ENCODE data around the gene PRICKLE4. TPM values are rescaled to one million over a fixed set of nuclear protein-coding genes. Genes with fewer than 3 reads are reported as not detected.

The PRICKLE4 gene
- total RNA-seq, 1 donor from 2014 or later, result not detected

DNA sequence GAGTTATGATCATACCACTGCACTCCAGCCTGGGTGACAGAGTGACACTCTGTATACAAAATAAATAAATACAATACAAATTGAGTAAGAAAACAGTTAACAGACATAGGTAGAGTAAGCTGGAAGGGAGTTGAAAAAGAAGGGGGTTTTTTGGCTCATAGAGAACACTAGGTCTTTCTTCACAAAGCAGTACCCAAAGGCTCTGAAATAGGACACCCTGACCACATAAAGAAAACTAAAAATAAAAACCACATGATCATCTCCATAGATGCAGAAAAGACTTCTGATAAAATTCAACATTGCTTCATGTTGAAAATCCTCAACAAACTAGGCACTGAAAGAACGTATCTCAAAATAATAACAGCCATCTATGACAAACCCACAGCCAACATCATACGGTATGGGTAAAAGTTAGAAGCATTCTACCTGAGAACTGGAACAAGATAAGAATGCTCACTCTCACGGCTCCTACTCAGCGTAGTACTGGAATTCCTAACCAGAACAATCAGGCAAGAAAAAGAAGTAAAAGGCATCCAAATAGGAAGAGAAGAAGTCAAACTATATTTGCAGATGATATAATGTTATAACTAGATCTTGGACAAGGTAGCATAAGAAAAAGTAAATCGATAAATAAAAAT is 55.6 kb downstream of the PRICKLE4 start:
- Mint-ChIP-seq H3K27me3 (ENCODE audit: insufficient read depth, low read depth) (no peaks in the 10 kb centered on the region), H3K4me3 (no peak overlapping the region), H3K4me1 (no peaks in the 10 kb centered on the region)

DNA sequence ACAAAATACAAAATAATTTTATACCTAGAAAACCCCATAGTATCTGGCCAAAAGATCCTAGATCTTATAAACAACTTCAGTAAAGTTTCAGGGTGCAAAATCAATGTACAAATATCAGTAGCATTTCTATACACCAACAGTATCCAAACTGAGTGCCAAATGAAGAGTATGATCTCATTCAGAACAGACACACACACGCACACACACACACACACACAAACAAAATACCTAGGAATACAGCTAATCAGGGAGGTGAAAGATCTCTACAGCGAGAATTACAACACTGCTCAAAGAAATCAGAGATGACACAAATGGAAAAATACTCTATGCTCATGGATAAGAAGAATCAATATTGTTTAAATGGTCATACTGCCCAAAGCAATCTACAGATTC is 56.1 kb downstream of the PRICKLE4 start:
- peaks cover 70% of the 10 kb centered on the region for H3K79me2 ChIP-seq (ENCODE audit: low read depth)
- H3K27me3 ChIP-seq, result no peaks in the 10 kb centered on the region
- no peaks in the 10 kb centered on the region for H3K4me1 Mint-ChIP-seq
- H3F3A ChIP-seq (ENCODE audit: low read depth), result no peaks in the 10 kb centered on the region
- no peak overlapping the region for H3K4me3 ChIP-seq
- H3K9ac ChIP-seq, result no peak overlapping the region
- H3K4me2 ChIP-seq, result no peak overlapping the region
- DNase-seq (ENCODE audit: low spot score), result no peak
- H3K27me3 Mint-ChIP-seq (ENCODE audit: insufficient read depth, low read depth), result no peaks in the 10 kb centered on the region
- H4K20me1 ChIP-seq (ENCODE audit: low read depth), result peaks cover 17% of the 10 kb centered on the region
- no peak overlapping the region for H3K4me3 Mint-ChIP-seq
- H3K27ac ChIP-seq, result peak overlapping the region; percentile 43
- no peak overlapping the region for H2AFZ ChIP-seq (replicated peaks)
- H3K4me1 ChIP-seq, result no peaks in the 10 kb centered on the region
- TF ChIP-seq EZH2phosphoT487 (IDR thresholded peaks at IDR 0.05), result no peak
- TF ChIP-seq, protein P1, sequence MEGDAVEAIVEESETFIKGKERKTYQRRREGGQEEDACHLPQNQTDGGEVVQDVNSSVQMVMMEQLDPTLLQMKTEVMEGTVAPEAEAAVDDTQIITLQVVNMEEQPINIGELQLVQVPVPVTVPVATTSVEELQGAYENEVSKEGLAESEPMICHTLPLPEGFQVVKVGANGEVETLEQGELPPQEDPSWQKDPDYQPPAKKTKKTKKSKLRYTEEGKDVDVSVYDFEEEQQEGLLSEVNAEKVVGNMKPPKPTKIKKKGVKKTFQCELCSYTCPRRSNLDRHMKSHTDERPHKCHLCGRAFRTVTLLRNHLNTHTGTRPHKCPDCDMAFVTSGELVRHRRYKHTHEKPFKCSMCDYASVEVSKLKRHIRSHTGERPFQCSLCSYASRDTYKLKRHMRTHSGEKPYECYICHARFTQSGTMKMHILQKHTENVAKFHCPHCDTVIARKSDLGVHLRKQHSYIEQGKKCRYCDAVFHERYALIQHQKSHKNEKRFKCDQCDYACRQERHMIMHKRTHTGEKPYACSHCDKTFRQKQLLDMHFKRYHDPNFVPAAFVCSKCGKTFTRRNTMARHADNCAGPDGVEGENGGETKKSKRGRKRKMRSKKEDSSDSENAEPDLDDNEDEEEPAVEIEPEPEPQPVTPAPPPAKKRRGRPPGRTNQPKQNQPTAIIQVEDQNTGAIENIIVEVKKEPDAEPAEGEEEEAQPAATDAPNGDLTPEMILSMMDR (IDR thresholded peaks at IDR 0.05), result no peak
- no peak for TF ChIP-seq EZH2 (IDR thresholded peaks at IDR 0.05)
- no peaks in the 10 kb centered on the region for H3K9me3 ChIP-seq (ENCODE audit: low read depth)
- no peaks in the 10 kb centered on the region for H3K36me3 ChIP-seq
- H3K36me3 Mint-ChIP-seq, result peaks cover 13% of the 10 kb centered on the region
- H3K9me3 Mint-ChIP-seq, result peaks cover 4% of the 10 kb centered on the region
- H3K27ac Mint-ChIP-seq, result no peak overlapping the region

More for the DNA sequence above, 55.6 kb downstream of the PRICKLE4 start:
- no peaks in the 10 kb centered on the region for H3K9me3 ChIP-seq (ENCODE audit: low read depth)
- no peaks in the 10 kb centered on the region for H3K4me1 ChIP-seq
- Mint-ChIP-seq H3K9me3 (peaks cover 4% of the 10 kb centered on the region), H3K27ac (no peak overlapping the region), H3K36me3 (peaks cover 13% of the 10 kb centered on the region)
- H3K9ac ChIP-seq, result no peak overlapping the region
- no peaks in the 10 kb centered on the region for H3K36me3 ChIP-seq
- no peak overlapping the region for H2AFZ ChIP-seq (replicated peaks)
- DNase-seq (ENCODE audit: low spot score), result no peak
- TF ChIP-seq EZH2phosphoT487 (IDR thresholded peaks at IDR 0.05) (no peak), EZH2 (IDR thresholded peaks at IDR 0.05) (no peak)
- TF ChIP-seq, protein P1 (IDR thresholded peaks at IDR 0.05), result no peak
- H3F3A ChIP-seq (ENCODE audit: low read depth), result no peaks in the 10 kb centered on the region
- no peak overlapping the region for H3K4me2 ChIP-seq
- H4K20me1 ChIP-seq (ENCODE audit: low read depth), result peaks cover 17% of the 10 kb centered on the region
- H3K79me2 ChIP-seq (ENCODE audit: low read depth), result peaks cover 70% of the 10 kb centered on the region
- no peak overlapping the region for H3K4me3 ChIP-seq
- H3K27ac ChIP-seq, result peak overlapping the region; percentile 43
- no peaks in the 10 kb centered on the region for H3K27me3 ChIP-seq

Small RNA genes within 50 kb of the gene (small RNA-seq; reads per million reads assigned to genes)
- gene AL365205.2 (not detected), gene AL365205.3 (not detected), gene RF00393 (not detected)

Other genes with a start within 250 kb of the PRICKLE4 start
- gene FOXP4, start 234.4 kb upstream of the PRICKLE4 start, total RNA-seq (ENCODE audit: low replicate concordance), result 2.7 and 6.9 TPM in 2 replicates
- 29.5 and 87.4 TPM in 2 replicates for gene MDFI, start 142.3 kb upstream of the PRICKLE4 start, total RNA-seq (ENCODE audit: low replicate concordance)
- gene TFEB, start 45.2 kb upstream of the PRICKLE4 start, total RNA-seq (ENCODE audit: low replicate concordance), result 0.13 and 0.46 TPM in 2 replicates
- gene PGC, start 33.4 kb upstream of the PRICKLE4 start, total RNA-seq (ENCODE audit: low replicate concordance), result not detected in 2 replicates
- gene FRS3, start 882 bp upstream of the PRICKLE4 start, total RNA-seq (ENCODE audit: low replicate concordance), result 1.9 and 5.3 TPM in 2 replicates
- gene TOMM6, start 6.9 kb downstream of the PRICKLE4 start, total RNA-seq (ENCODE audit: low replicate concordance), result 177 and 182 TPM in 2 replicates
- gene USP49, start 114.6 kb downstream of the PRICKLE4 start, total RNA-seq (ENCODE audit: low replicate concordance), result 25.0 and 30.7 TPM in 2 replicates
- 29.4 and 31.4 TPM in 2 replicates for gene MED20, start 140.4 kb downstream of the PRICKLE4 start, total RNA-seq (ENCODE audit: low replicate concordance)
- gene BYSL, start 140.7 kb downstream of the PRICKLE4 start, total RNA-seq (ENCODE audit: low replicate concordance), result 11.5 and 31.7 TPM in 2 replicates
- gene CCND3, start 161.0 kb downstream of the PRICKLE4 start, total RNA-seq (ENCODE audit: low replicate concordance), result 7.6 and 16.2 TPM in 2 replicates

All from neural progenitor cell (in vitro differentiated cells).